PC-3 (cell line): ENCODE results near the gene TMEM131.
"Not testable (repeated sequence)": the region's sequence is repeated elsewhere in the genome, so short reads cannot be mapped to it uniquely, and the experiment has no call there.

Source experiments
- CTCF ChIP-seq: fragments of 300-600 bp; sonication (generic); conservative IDR thresholded peaks from 2 replicates; pipeline ENCODE4 v1.5.1; 2017; ENCODE audit warnings: antibody characterized with exemption, low read depth, mild to moderate bottlenecking, low read length
- EZH2 ChIP-seq: fragments of 300-600 bp; sonication (generic); IDR thresholded peaks from one replicate; pipeline ENCODE4 v1.6.1; 2017; ENCODE audit warnings: antibody characterized with exemption, mild to moderate bottlenecking, low read length; ENCODE audit not compliant: unreplicated experiment
- EZH2phosphoT487 ChIP-seq: fragments of 300-600 bp; sonication (generic); IDR thresholded peaks from 2 replicates; pipeline ENCODE4 v1.6.1; 2018; ENCODE audit warnings: mild to moderate bottlenecking, antibody characterized with exemption, low read length, borderline replicate concordance

- not testable (repeated sequence) for TF ChIP-seq CTCF, EZH2, EZH2phosphoT487
Observed at GRCh38 chr2:97824011-97824410, 171.7 kb downstream of the TMEM131 start.
